Neural progenitor cell (in vitro differentiated cells): ENCODE data around the gene ZNF385A.

ENCODE experiments used
- EZH2 ChIP-seq: fragments of 200-600 bp; sonication (generic); IDR thresholded peaks from 2 replicates; pipeline ENCODE4 v1.6.1; 2017; ENCODE audit warnings: antibody characterized with exemption, mild to moderate bottlenecking, moderate library complexity
- TF ChIP-seq, protein P1 (sequence below): fragments of 200-600 bp; sonication (generic); IDR thresholded peaks from 2 replicates; pipeline ENCODE4 v1.5.1; 2017; ENCODE audit warnings: antibody characterized with exemption, mild to moderate bottlenecking

- TF ChIP-seq, protein P1, sequence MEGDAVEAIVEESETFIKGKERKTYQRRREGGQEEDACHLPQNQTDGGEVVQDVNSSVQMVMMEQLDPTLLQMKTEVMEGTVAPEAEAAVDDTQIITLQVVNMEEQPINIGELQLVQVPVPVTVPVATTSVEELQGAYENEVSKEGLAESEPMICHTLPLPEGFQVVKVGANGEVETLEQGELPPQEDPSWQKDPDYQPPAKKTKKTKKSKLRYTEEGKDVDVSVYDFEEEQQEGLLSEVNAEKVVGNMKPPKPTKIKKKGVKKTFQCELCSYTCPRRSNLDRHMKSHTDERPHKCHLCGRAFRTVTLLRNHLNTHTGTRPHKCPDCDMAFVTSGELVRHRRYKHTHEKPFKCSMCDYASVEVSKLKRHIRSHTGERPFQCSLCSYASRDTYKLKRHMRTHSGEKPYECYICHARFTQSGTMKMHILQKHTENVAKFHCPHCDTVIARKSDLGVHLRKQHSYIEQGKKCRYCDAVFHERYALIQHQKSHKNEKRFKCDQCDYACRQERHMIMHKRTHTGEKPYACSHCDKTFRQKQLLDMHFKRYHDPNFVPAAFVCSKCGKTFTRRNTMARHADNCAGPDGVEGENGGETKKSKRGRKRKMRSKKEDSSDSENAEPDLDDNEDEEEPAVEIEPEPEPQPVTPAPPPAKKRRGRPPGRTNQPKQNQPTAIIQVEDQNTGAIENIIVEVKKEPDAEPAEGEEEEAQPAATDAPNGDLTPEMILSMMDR: peak; percentile 84
- no peak for TF ChIP-seq EZH2
These were observed 59.7 kb downstream of the ZNF385A start, which contains the start of gene COPZ1 for GRCh38 chr12:54324617-54325441.
